ENCODE results near the gene C20orf202.
"Not testable (repeated sequence)": the region's sequence is repeated elsewhere in the genome, so short reads cannot be mapped to it uniquely, and the experiment has no call there.

Gene C20orf202

GRCh38 chr20:1250282-1250681 lies 47.0 kb downstream of the C20orf202 start:
- DNase-seq = not testable (repeated sequence)

- DNase-seq = no peak
Observed at GRCh38 chr20:1252416-1252815, 49.2 kb downstream of the C20orf202 start.

- no peak for DNase-seq
Observed at GRCh38 chr20:1254254-1254653, 51.0 kb downstream of the C20orf202 start.

- no peak for DNase-seq
Observed at GRCh38 chr20:1255675-1256074, 52.4 kb downstream of the C20orf202 start.
